Glomerular visceral epithelial cell (primary cell): Measurements from ENCODE around the gene FBXO48.
A peak's percentile ranks its signal among the peaks of the same experiment; 100 is the strongest.
"Not testable (repeated sequence)": the region's sequence is repeated elsewhere in the genome, so short reads cannot be mapped to it uniquely, and the experiment has no call there.

Source experiments
- DNase-seq: peaks from one replicate; pipeline ENCODE4 v3.0.0-alpha.2; 2016; ENCODE audit errors: extremely low spot score

Gene FBXO48

GRCh38 chr2:68472796-68473414 is 5.8 kb upstream of the FBXO48 start:
- DNase-seq: no peak

GRCh38 chr2:68471385-68471784 is 4.3 kb upstream of the FBXO48 start:
- DNase-seq: no peak

GRCh38 chr2:68469935-68470334 is 2.8 kb upstream of the FBXO48 start:
- DNase-seq: no peak

- no peak for DNase-seq
Observed at GRCh38 chr2:68468801-68469200, 1.7 kb upstream of the FBXO48 start.

GRCh38 chr2:68466778-68467076 is 367 bp downstream of the FBXO48 start:
- no peak for DNase-seq

- DNase-seq: peak; percentile 45
Observed at GRCh38 chr2:68466361-68466777, 725 bp downstream of the FBXO48 start.

- DNase-seq: no peak
Observed at GRCh38 chr2:68465081-68465916, 1.8 kb downstream of the FBXO48 start.

- no peak for DNase-seq
Observed at GRCh38 chr2:68464651-68465050, 2.4 kb downstream of the FBXO48 start.

- DNase-seq: peak; percentile 49
Observed at GRCh38 chr2:68463287-68463877, 3.7 kb downstream of the FBXO48 start.

GRCh38 chr2:68458981-68459380 is 8.1 kb downstream of the FBXO48 start:
- DNase-seq: no peak

- no peak for DNase-seq
Observed at GRCh38 chr2:68456198-68456597, 10.9 kb downstream of the FBXO48 start.

GRCh38 chr2:68454719-68455118 is 12.4 kb downstream of the FBXO48 start:
- no peak for DNase-seq

GRCh38 chr2:68453761-68454360 is 13.2 kb downstream of the FBXO48 start:
- DNase-seq: no peak

GRCh38 chr2:68452158-68452900 is 14.8 kb downstream of the FBXO48 start:
- DNase-seq: no peak

GRCh38 chr2:68448671-68449653 is 18.1 kb downstream of the FBXO48 start:
- no peak for DNase-seq

- no peak for DNase-seq
Observed at GRCh38 chr2:68447118-68447517, 20.0 kb downstream of the FBXO48 start.

GRCh38 chr2:68446425-68446824 is 20.7 kb downstream of the FBXO48 start:
- not testable (repeated sequence) for DNase-seq

- no peak for DNase-seq
Observed at GRCh38 chr2:68441994-68442322, 25.1 kb downstream of the FBXO48 start.

- DNase-seq: peak; percentile 70
Observed at GRCh38 chr2:68441179-68441993, 25.7 kb downstream of the FBXO48 start.
